SHP77 (cell line): ENCODE measurements around the gene CDC42EP2.

Source experiments
- DNase-seq, 2 experiments: peaks; one replicate each; lab custom pipeline; 2025; lab: John Stamatoyannopoulos, UW

Gene CDC42EP2, protein sequence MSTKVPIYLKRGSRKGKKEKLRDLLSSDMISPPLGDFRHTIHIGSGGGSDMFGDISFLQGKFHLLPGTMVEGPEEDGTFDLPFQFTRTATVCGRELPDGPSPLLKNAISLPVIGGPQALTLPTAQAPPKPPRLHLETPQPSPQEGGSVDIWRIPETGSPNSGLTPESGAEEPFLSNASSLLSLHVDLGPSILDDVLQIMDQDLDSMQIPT

DNA sequence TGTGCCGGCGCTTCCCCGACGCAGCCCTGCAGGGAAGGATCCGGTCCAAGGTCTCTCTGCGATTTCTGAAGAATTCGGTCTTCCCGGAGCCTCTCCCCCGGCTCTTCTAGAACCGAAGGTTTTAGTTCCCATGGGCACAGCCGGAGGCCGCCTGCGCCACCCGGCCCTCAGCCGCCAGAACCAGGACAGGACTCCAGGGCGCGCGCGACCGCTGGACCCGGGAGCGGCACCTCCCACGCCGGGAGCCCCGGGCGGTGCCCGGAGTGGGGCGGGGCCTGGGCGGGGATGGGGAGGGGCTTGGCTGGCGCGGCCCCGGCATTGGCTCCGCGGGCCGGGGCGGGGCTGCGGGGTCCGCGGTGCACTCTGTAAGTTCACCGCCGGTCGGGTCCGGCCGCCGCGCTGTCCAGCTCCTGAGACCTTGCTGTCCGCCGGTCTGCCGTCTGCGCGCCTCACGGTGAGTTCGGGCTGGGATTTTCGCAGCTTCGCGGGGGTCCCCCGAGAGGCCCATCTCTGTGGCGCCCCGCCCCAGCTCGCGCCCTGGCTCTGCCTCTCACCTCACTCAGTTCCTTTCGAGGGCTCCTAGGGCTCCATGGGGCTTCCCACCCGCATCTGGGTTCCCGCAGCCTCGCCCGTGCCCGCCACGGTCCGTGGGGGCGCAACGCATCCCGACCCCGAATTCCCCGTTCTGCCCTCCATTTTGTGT, at the start of gene CDC42EP2:
Gene CDC42EP2 (plus strand): TSS at position 366 of the 703 bp plus-strand sequence. CDS start 6,033 bp downstream, outside the sequence.
- DNase-seq, result peak; percentile 69 to 77

DNA sequence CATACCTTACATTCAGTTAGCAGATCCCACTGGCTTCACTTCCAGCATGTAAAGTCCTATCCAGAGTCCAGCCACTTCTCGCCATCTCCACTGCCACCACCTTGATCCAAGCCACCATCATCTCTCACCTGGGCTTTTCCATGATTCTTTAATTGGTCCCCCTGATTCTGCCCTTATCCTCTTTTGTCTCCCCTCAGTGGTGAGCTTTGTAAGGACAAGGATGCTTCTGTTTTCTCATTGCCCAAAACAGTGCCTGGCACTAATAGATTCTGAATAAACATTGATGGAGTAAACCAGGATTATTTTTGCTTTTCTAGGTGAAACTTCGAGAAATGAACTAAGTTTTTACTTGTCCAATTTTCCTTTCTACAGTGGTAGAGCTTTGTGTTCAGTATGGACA, 48.5 kb upstream of the CDC42EP2 start:
- no peak for DNase-seq

DNA sequence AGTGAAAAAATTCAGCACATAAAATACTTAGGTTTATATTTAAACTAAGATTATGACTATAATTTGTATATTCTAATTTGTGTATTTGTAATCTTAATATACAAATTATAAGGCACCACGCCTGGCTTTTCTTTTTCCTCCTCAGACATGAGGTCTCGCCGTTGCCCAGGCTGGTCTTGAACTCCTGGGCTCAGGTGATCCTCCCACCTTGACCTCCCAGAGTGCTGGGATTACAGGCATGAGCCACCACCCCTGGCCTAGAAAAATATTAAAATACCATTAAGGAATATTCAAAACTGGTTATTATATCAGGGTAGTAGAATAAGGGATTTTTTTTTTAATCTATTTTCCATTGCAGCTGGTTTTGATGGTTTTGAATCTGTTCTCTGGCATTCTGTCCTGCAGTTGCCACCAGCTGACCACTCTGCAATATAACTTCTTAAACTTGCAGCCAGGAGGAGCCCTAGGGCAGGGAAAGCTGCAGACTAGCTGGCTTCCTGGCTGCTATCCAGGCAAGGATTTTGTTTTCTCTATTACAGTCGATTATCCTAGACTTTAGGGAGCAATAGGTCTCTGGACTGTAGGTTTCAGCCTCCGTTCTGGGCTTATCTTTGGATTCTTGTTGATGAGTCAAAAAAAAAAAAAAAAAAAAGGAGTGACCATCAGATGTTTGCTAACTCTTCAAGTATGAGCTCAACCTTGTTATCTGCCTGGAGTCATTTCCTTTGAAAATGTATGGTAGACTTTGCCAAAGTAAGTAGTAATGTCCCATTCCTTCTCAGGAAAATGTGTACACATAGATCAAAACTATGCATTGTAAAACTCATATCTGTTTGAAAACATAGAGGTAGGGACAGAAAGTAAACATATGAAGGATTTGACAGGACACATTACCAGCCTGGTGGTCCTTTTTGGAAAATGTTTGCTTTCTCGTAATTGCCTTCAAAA, 39.7 kb upstream of the CDC42EP2 start:
- DNase-seq, result peak; percentile 24 to 39

DNA sequence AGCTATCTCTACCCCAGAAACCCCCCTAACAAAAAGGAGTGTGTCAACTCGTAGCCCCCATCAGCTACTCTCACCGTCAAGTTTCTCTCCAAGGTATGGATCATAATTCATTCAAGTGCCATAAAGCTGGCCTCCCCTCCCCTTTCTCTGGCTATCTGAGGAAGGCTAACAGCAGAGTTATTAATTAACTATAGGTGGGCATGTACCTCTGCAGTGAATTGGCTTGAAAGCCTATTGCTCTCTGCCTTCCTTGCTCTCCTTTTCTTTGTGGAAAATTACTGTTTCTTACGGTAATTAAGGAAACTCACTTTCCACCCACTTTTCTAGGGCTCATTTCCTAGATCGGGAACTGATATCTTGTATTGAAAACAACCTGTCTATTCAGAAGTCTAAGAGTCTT, 38.8 kb upstream of the CDC42EP2 start:
- DNase-seq, result no peak

DNA sequence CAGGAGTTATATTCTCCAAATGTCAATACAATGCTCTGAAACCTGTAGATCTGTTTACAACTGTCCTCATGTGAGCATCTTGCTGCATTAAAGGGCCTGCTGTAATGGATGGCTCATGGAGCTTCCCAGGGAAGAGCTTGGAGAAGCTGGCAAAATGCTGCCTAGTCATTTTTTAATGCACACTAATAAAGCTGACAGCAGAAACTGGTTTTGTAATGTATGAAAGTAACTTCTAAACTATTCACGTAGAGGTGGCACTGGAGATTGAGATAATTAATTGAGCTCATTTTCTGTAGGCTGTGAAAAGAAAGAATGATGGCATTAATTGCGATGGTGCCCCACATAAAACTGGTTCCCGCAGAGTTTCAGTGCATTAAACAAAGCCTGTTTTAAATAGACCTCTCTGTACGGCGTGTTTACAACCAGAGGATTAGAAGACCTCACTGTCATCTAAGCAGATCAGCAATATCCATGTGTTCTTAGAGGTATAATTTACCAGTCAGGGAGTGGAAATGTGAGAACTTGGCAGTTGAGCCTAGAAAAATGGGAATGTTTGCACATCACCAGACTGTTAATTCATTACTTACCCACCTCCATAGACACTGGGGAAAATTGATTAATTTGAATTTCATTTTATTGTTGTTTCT, 36.9 kb upstream of the CDC42EP2 start:
- no peak for DNase-seq

DNA sequence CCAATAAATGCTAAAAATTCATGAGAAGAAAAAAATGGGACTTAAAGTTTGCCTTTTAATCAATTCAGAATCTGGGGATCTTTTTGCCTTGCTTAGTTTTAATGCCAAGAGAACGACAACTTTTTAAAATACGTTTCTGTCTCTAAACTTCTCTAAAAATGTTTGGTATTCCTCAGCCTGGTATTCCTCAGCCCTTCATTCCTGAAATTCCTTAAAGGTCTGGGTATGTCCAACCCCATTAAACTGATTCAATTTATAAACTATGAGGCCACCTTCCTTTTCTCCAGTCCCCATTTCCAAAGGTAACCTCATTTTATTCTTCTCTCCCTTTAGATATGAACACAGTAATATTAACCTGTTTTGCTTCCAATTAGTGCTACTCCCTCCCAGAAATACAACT, 36.3 kb upstream of the CDC42EP2 start:
- DNase-seq, result no peak

DNA sequence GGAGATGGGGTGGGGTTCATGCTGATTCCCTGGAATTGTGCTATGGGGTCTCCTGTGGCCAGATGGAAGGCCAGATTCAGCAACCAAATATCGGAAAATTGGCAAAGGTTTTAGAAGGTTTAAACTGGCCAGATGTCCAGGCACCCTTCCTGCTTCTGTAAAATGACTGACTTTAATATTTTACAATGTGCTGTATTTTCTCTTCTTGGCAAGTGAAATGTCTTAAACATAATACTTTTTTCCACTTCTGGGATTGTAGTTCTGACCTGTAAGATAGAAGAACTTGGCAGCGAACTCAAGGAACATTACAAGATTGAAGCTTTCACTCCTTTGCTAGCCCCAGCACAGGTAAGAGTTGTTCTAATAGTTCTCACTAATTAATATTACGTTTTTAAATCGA, 35.4 kb upstream of the CDC42EP2 start:
- no peak for DNase-seq

DNA sequence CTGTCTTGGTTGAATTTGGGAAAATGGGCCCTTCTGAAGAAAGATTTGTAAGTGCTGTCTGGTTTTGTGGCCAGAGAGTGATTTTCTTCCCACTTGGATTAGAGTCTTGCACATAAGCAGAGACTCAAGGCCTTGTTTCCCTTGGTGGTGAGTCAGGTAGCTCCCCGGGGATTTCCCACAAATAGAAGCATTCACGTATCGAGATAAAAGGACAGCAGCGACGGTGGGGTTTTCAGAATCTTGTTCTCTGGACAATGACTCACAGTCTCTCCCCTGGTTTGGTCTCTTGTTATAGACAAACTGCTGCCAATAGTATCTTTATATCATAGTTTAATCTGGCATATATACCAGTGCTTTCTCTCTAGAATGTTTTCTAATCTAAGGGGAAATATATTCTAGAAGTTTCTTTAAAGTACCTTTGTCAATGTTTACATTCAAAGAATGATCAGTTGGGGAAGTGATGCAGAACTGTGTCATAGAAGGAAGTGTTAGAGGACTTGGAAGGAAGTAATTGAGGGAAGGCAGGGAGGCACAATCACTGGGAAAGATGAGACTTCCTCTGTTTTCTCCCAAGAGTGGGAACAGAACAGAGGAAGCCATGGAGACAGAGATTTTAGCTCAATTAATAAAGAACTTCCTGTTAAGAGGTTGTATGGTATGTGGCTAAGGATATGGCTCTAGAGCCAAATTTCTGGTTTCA, 34.8 kb upstream of the CDC42EP2 start:
- DNase-seq, result no peak

DNA sequence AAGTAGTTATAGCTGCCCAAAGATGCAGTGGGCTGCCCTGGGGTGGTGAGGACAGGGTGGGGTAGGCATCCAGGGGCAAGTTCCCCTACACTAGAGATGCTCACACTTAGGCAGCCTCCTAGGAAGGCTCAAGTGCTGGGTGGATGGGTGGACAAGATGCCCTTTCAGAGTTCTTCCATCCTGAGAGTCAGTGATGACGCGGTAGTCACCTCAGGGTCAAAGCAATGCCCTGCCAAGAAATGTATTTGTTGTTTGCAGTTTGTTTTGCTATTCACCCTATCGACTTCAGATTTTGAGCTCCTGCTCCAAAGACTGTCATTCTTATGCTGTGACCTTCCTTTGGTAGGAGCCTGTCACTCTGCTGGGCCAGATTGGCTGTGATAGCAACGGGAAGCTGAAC, 34.0 kb upstream of the CDC42EP2 start:
- no peak for DNase-seq

DNA sequence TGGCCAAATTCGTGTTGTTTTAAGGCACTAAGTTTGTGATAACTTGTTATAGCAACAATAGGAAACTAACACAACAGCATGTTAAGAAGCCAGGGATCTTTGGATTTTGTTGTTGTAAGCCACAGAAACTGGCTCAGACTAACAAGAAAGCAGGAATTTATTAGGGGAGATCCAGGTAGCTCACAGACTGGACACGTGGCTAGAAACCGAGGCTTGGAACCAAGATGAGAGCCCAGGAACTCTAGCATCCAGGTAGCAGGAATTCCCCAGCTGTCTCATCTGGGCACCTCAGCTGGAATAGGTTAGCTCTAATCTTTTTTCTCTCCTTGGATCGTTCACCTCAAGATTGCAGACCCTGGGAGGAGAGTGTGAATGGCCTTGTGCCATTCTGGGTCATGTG, 28.0 kb upstream of the CDC42EP2 start:
- DNase-seq, result no peak

DNA sequence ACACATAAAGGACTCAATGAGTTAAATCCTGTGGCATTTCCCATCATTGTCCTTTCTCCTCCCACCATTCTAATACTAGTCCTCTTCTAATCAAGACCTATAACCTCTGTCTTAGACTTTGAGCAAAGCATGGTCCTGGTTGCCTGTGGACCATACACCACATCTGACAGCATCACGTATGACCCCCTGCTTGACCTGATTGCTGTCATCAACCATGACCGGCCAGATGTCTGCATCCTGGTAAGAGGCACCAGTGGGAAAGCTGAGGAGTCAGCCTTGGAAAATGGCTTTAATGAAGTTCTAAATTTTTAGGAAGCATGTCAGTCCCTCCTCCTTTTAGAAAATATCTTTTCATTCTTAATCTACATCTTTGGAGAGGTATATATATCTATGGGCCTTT, 27.1 kb upstream of the CDC42EP2 start:
- no peak for DNase-seq

DNA sequence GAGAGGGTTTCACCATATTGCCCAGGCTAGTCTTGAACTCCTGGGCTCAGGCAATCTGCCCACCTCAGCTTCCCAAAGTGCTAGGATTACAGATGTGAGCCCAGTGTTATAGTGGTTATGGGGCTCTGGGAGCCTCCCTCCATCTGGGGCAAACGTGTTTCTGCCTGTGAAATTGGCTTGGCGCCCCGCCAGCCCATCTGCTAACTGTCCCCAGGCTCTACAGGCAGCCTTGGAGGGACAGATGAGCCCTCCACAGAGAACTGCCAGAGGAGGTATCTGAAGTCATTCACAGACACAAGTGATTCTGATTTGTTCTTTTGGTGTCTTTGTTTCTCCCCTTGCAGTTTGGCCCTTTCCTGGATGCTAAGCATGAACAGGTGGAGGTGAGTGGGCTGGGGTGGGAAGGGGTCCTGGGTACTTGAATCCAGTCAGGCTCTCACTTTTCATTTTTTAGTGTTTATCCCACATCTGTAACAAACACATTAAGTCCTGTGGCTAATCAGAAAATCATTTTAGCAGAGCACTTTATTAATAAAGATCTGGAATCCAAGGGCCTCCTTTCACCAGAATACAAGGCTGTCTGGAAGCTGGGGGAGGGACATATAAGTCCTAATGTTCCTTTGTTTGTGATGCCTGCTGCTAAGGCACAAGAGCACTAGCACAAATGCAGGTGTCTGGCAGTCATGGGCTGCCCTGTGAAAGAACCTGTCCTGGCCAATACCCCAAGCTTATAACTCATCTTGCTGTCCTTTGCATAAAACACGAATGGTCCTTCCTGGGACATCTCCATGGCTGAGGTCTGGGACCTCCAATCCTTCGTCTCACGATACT, 25.7 kb upstream of the CDC42EP2 start:
- peak in 1 of 2 experiments; percentile 21 for DNase-seq

DNA sequence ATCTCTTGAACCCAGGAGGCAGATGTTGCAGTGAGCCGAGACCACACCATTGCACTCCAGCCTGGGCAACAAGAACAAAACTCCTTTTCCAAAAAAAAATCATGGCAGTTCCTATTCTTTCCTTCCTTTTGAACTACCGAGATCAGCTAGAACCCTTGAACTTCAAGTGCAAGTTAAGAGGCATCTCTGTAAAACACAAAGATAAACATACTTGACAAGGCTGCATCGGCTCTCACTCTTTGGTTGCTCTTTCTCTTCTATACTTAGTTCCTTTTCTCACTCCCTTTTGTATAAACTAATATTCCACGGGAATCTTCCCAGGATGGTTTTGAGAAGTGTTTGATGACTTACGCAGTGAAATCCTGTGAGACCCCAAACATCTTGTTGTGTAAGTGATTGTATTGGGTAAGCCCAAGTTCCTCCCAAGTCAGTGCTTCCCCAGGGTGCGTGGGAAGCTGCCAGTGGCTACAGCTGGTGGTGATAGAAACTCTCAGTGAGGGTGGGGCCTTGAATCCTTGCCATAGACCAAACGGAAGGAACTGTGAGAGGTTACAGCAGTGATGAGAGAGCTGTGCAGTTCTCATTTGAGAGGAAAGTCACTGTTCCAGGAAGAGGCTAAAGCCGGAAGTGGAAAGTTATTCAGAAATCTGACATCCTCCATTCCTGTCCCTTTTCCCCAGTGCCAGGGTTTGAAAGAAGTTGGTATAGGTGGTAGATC, 24.1 kb upstream of the CDC42EP2 start:
- DNase-seq, result no peak

DNA sequence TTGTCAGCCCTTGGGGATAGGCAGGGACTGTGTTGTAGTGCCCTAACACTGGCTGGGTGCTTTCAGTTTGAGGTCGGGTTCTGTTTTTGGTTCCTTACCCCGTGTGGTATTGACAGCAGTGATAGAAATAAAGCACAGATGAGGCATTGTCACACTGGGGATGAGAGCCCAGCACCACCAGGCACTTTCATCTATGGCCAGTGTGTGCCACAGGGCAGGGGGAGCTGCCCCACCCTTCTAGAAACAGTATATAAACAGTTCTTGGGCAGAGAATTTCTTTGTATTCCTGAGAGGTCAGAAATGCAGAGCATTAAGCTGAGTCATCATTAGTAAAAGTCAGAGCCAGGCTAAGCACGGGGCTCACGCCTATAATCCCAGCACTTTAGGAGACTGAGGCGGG, 23.1 kb upstream of the CDC42EP2 start:
- DNase-seq, result no peak

DNA sequence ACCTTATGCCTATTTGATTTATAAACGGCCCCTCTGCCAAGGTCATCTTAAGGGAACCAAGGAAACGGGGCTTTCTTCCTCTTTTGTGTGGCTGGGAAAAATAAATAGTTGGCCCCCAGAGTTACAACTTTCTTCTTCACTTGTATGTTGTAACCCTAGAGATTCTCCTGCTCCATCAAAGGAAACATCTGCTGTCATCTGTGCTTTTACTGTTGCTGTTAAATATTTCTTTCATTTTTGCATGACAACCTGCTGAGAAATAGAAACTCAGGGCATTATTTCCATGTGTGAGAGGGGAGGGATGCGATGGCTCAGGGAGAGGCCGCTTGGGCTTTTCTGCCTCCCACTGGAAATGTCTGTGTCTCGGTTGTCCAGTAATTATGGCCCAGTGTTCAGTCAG, 21.8 kb upstream of the CDC42EP2 start:
- DNase-seq, result no peak

DNA sequence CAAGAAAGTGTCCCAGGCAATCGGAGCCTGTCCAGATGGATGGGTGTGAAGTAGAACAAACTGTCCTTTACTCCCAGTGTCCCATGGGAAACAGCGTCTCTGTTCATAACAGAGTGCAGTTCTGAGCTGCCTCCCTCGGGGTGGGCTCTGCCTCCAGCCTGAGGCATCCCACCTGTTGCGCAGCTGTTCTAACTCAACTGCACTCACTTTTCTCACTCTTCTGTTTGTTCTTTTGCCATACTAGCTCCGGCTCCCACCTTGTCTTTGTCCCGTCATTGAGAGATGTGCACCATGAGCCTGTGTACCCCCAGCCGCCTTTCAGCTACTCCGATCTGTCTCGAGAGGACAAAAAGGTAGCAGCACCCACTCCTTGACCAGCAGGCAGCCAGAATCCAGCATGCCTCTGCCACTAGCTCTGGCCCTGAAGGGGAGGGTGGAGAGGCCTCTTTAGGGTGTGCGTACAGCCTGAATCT, 20.7 kb upstream of the CDC42EP2 start:
- no peak for DNase-seq

DNA sequence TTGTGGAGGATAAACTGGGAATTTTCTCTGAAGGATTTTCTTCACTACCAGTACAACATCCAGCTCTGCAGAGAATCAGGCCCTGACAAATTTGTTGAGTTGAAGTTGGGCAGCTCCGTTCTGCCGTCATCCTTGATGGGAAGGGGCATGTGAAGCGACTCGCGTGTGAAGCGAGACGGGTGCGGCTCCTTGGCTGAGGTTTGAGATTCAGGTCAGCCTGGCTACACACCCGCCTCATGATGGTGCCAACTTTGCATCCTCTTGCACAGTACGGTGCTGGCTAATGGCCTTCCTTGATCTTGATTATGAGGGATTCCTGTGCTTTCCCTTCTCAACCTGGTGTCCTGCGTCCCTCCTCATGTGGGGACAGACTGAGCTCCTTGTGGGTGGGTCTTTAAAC, 19.7 kb upstream of the CDC42EP2 start:
- DNase-seq, result no peak

DNA sequence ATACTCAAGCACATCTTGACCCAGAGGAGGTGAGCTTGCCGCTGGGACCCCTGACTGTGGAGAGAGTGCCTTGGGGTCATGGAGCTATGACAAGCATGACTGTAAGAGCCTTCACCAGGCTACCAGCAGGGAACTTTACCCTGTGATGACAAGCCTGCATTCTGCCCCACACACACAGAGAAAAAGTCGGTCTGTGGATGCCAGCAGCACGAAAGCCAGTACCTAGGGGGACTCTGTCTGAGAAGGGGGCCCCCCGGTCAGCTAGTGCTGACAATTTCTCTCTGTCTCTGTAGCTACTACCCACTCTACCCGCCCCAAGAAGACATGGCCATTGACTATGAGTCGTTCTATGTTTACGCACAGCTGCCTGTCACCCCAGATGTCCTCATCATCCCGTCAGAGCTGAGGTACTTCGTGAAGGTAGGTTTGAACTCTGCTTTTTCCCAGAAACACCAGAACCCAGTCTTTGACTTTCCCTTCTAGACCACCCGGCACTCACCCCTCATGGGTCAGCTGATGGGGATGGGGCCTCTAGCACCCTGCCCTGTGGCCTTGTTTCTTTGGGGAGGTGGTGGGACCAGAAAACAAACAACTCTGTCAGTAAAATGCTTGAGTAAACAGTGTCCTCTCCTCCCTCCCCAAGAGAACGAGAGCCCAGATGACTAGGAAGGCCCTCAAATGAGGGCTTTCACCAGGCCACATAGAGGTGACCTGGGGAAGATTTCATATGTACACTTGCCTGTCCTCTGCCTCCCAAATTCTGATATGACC, 18.9 kb upstream of the CDC42EP2 start:
- no peak for DNase-seq

DNA sequence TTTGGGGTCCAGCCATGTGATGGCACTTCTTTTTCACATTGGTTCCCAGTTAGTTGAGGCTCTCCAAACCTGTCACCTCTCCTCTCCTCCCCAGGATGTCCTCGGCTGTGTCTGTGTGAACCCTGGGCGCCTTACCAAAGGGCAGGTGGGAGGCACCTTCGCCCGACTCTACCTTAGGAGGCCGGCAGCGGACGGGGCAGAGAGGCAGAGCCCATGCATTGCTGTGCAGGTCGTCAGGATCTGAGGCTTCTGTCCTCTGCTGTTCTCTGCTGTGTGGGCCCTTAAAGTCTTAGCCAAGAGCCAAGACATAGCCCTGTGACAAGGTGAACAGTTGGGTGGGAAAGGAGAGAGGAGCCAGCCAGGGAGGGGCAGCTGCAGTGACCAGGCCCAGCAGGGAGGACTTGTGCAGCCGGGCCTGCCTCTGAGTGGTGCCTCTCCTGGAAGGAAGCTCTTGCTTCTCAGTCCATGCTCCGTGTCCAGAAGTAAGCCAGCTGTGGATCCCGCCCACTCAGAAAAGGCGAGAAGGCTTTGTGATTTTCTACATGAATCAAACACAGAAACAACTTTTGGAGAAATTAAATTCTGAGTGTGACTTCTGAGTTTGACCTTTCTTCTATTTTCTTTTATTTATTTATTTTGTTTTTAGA, 17.5 kb upstream of the CDC42EP2 start:
- no peak for DNase-seq
